Dorsolateral prefrontal cortex (tissue), 118 donors: Measurements from ENCODE around the gene PDLIM7. TPM values are rescaled to one million over a fixed set of nuclear protein-coding genes. Genes with fewer than 3 reads are reported as not detected.

ENCODE experiments used
- total RNA-seq, 120 experiments: library from RNA; stranded (reverse); gene quantifications; one replicate each; pipeline versions ENCODE4 v1.2.3 to v1.2.4, GENCODE V29; 2022

The PDLIM7 gene
- total RNA-seq, 120 experiments from 2014 or later = 12.0 to 88.0 (median 35.5) TPM

Other genes with a start within 250 kb of the PDLIM7 start
- gene RAB24, start 193.9 kb downstream of the PDLIM7 start, total RNA-seq = 10 to 100 TPM; 24.3 to 74.5 (median 50.3) TPM
- 10 to 100 TPM; 46.3 to 88.8 (median 64.7) TPM for gene PRELID1, start 193.8 kb downstream of the PDLIM7 start, total RNA-seq
- 10 to 100 TPM in 8 of 120 experiments, 1 to 10 TPM in 112; 2.1 to 12.7 (median 5.8) TPM for gene MXD3, start 185.7 kb downstream of the PDLIM7 start, total RNA-seq
- 10 to 100 TPM; 37.8 to 73.4 (median 52.2) TPM for gene LMAN2, start 145.9 kb downstream of the PDLIM7 start, total RNA-seq
- gene RGS14, start 139.7 kb downstream of the PDLIM7 start, total RNA-seq = 10 to 100 TPM in 117 of 120 experiments, 1 to 10 TPM in 3; 3.8 to 52.2 (median 23.9) TPM
- gene SLC34A1, start 113.2 kb downstream of the PDLIM7 start, total RNA-seq = not detected
- gene PFN3, start 96.9 kb downstream of the PDLIM7 start, total RNA-seq = not detected
- gene F12, start 88.0 kb downstream of the PDLIM7 start, total RNA-seq = 10 to 100 TPM in 15 of 120 experiments, 1 to 10 TPM in 105; 1.8 to 14.5 (median 7.5) TPM
- gene GRK6, start 70.9 kb downstream of the PDLIM7 start, total RNA-seq = 10 to 100 TPM; 25.6 to 45.9 (median 34.0) TPM
- gene PRR7, start 50.8 kb downstream of the PDLIM7 start, total RNA-seq = 10 to 100 TPM in 119 of 120 experiments, 1 to 10 TPM in 1; 8.4 to 26.6 (median 16.7) TPM
- gene DBN1, start 24.0 kb downstream of the PDLIM7 start, total RNA-seq = 100 to 1,000 TPM in 63 of 120 experiments, 10 to 100 TPM in 57; 46.8 to 130 (median 101) TPM
- gene DOK3, start 12.2 kb upstream of the PDLIM7 start, total RNA-seq = 10 to 100 TPM in 81 of 120 experiments, 1 to 10 TPM in 39; 4.4 to 26.7 (median 11.1) TPM
- gene DDX41, start 19.4 kb upstream of the PDLIM7 start, total RNA-seq = 100 to 1,000 TPM in 41 of 120 experiments, 10 to 100 TPM in 79; 59.7 to 128 (median 92.7) TPM
- 100 to 1,000 TPM in 113 of 120 experiments, 10 to 100 TPM in 7; 91.8 to 259 (median 127) TPM for gene FAM193B, start 57.0 kb upstream of the PDLIM7 start, total RNA-seq
- 10 to 100 TPM; 47.5 to 89.0 (median 63.8) TPM for gene TMED9, start 94.6 kb upstream of the PDLIM7 start, total RNA-seq
- gene B4GALT7, start 102.5 kb upstream of the PDLIM7 start, total RNA-seq = 10 to 100 TPM; 17.5 to 45.7 (median 25.3) TPM